Activated T-helper 1 cell treated with anti-CD3 and anti-CD28 coated beads, Interleukin-2, amount 50 U/mL, for 16 hours (primary cell): ENCODE results near the gene NDUFV3.
"Not testable (repeated sequence)": the region's sequence is repeated elsewhere in the genome, so short reads cannot be mapped to it uniquely, and the experiment has no call there.

Experiments
- DNase-seq, 2 donors: peaks; one replicate each; pipeline ENCODE4 v3.0.0-alpha.2; 2020; ENCODE audit warnings: low read depth in 1 of 2, low spot score in 1 of 2

Gene NDUFV3

GRCh38 chr21:42883921-42884320, 9.2 kb upstream of the NDUFV3 start:
- DNase-seq = no peak

- DNase-seq = no peak
Observed at GRCh38 chr21:42887326-42887725, 5.8 kb upstream of the NDUFV3 start.

GRCh38 chr21:42892582-42892930, 553 bp upstream of the NDUFV3 start:
- no peak for DNase-seq

- DNase-seq = no peak
Observed at GRCh38 chr21:42900446-42900845, 7.3 kb downstream of the NDUFV3 start.

- no peak for DNase-seq
Observed at GRCh38 chr21:42903817-42904216, 10.7 kb downstream of the NDUFV3 start.

- no peak for DNase-seq
Observed at GRCh38 chr21:42905195-42905594, 12.1 kb downstream of the NDUFV3 start.

GRCh38 chr21:42906233-42906632, 13.1 kb downstream of the NDUFV3 start:
- no peak for DNase-seq

GRCh38 chr21:42908484-42908883, 15.4 kb downstream of the NDUFV3 start:
- DNase-seq = not testable (repeated sequence)

GRCh38 chr21:42911920-42912319, 18.8 kb downstream of the NDUFV3 start:
- DNase-seq = not testable (repeated sequence)

GRCh38 chr21:42913476-42913875, 20.4 kb downstream of the NDUFV3 start:
- no peak for DNase-seq

GRCh38 chr21:42918291-42918690, 25.2 kb downstream of the NDUFV3 start:
- no peak for DNase-seq

GRCh38 chr21:42921927-42922326, 28.8 kb downstream of the NDUFV3 start:
- DNase-seq = no peak

- DNase-seq = no peak
Observed at GRCh38 chr21:42922918-42923317, 29.8 kb downstream of the NDUFV3 start.

- peak; percentile 22 to 38 for DNase-seq
Observed at GRCh38 chr21:42923553-42924432, 30.7 kb downstream of the NDUFV3 start.

GRCh38 chr21:42924433-42924751, 31.3 kb downstream of the NDUFV3 start:
- DNase-seq = no peak

GRCh38 chr21:42925114-42925926, 32.2 kb downstream of the NDUFV3 start, which contains the start of gene ERVH48-1:
ERVH48-1 (minus strand) TSS chr21:42925630; CDS start chr21:42919006, 6,624 bp downstream.
- DNase-seq = no peak

- not testable (repeated sequence) for DNase-seq
Observed at GRCh38 chr21:42927474-42928200, 34.5 kb downstream of the NDUFV3 start.

GRCh38 chr21:42929969-42930368, 36.9 kb downstream of the NDUFV3 start:
- no peak for DNase-seq

GRCh38 chr21:42931560-42932235, 38.6 kb downstream of the NDUFV3 start:
- no peak for DNase-seq

GRCh38 chr21:42932378-42933136, 39.4 kb downstream of the NDUFV3 start:
- not testable (repeated sequence) for DNase-seq
